GM12864 (cell line): ENCODE measurements around the gene TLE4.

Experiments used
- DNase-seq: peaks from one replicate; pipeline ENCODE4 v3.0.0-alpha.2; 2011; ENCODE audit warnings: low read depth
- H3K4me3 ChIP-seq: 2 replicates; pipeline ENCODE4 v1.5.1; 2011; ENCODE audit warnings: mild to moderate bottlenecking, low read depth, low read length, control low read depth
- CTCF ChIP-seq: IDR thresholded peaks from 2 replicates; pipeline ENCODE4 v1.5.1; 2011; ENCODE audit warnings: low read depth, mild to moderate bottlenecking, moderate library complexity, low read length, control low read depth, inconsistent platforms; ENCODE audit errors: missing control alignments

TLE4 gene

GRCh38 chr9:79766091-79766490 lies 194.3 kb downstream of the TLE4 start:
- TF ChIP-seq CTCF, result no peak
- no peak for DNase-seq
- no peak overlapping the region for H3K4me3 ChIP-seq

- no peak for TF ChIP-seq CTCF
- no peak for DNase-seq
- H3K4me3 ChIP-seq, result no peak overlapping the region
Measured at GRCh38 chr9:79768194-79768593, 196.4 kb downstream of the TLE4 start.

- no peak for DNase-seq
- no peak for TF ChIP-seq CTCF
- no peak overlapping the region for H3K4me3 ChIP-seq
Measured at GRCh38 chr9:79769476-79770275, 197.9 kb downstream of the TLE4 start.

- no peak overlapping the region for H3K4me3 ChIP-seq
- no peak for TF ChIP-seq CTCF
- no peak for DNase-seq
Measured at GRCh38 chr9:79774356-79774755, 202.6 kb downstream of the TLE4 start.
